ENCODE measurements around the gene TOMM40. TPM values are rescaled to one million over a fixed set of nuclear protein-coding genes. Genes with fewer than 3 reads are reported as not detected.
A peak's percentile ranks its signal among the peaks of the same experiment; 100 is the strongest.

Gene TOMM40
- total and polyA plus RNA-seq, 9 of the 15 experiments (the other 6 are each of a cell fraction or from before 2014, with no cell fraction given): 0.89 to 290 (median 160) TPM

DNA sequence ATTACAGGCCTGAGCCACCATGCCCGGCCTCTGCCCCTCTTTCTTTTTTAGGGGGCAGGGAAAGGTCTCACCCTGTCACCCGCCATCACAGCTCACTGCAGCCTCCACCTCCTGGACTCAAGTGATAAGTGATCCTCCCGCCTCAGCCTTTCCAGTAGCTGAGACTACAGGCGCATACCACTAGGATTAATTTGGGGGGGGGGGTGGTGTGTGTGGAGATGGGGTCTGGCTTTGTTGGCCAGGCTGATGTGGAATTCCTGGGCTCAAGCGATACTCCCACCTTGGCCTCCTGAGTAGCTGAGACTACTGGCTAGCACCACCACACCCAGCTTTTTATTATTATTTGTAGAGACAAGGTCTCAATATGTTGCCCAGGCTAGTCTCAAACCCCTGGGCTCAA lies 18.7 kb downstream of the TOMM40 start:
- H3K4me2 ChIP-seq (ENCODE audit: insufficient read depth, low read length): peak overlapping the region; percentile 39; the same call in 1 of the 2 replicates
- FAIRE-seq (peak; percentile 48), DNase-seq (ENCODE audit: extremely low read depth in 1 of 4, low spot score in 3 of 4) (peak in 1 of 4 experiments; percentile 68), ATAC-seq (no peak)
- peaks cover 20% of the 10 kb centered on the region; the same call in 1 of the 3 replicates for H3K36me3 ChIP-seq (ENCODE audit: control insufficient read depth, insufficient read depth, low read length)
- peak overlapping the region; percentile 51; the same call in 1 of the 3 replicates for H3K27ac ChIP-seq (ENCODE audit: extremely low read depth, low read depth, low read length)
- ChIA-PET POLR2A (interaction anchor here (0.7 to 1.3 kb wide), 5 partner anchors 17 to 386 kb away, joined by 3 to 4 read pairs (median 3); no protein-coding TSS in a partner anchor), CTCF (ENCODE audit: low intra/inter-chr PET ratio) (no interaction called here)
- no TSS peak for BruUV-seq (replicated peaks)
- in situ Hi-C loops (cut with MboI): loop anchor here (5.0 kb wide), 1 partner anchor 43 kb away; no protein-coding TSS in a partner anchor
- no peaks in the 10 kb centered on the region for H3K79me2 ChIP-seq (ENCODE audit: control insufficient read depth, insufficient read depth, low read length)
- no peaks in the 10 kb centered on the region for H3K9me1 ChIP-seq (ENCODE audit: control insufficient read depth, insufficient read depth, low read length)
- H3K4me3 ChIP-seq: no peak overlapping the region
- intact Hi-C loops (cut with micrococcal nuclease): no loop called here
- peak overlapping the region in 1 of 2 experiments; percentile 32; a peak in 1 of 4 replicates for H3K9ac ChIP-seq (ENCODE audit: insufficient read depth in 1 of 2, low read depth in 2 of 2, low read length in 2 of 2)
- H3K9me3 ChIP-seq (replicated peaks; ENCODE audit: control insufficient read depth, insufficient read depth, low read depth, low read length): no peaks in the 10 kb centered on the region
- H2AFZ ChIP-seq (ENCODE audit: low read depth, low read length): peak overlapping the region; percentile 7; the same call in 1 of the 2 replicates
- no peaks in the 10 kb centered on the region for H3K27me3 ChIP-seq (ENCODE audit: control insufficient read depth in 2 of 2, insufficient read depth in 2 of 2, low read length in 2 of 2)
- 16% methylated on average over 3 of the region's 5 CpGs for WGBS (ENCODE audit: insufficient coverage, low coverage, missing lambda C conversion rate)
- no peaks in the 10 kb centered on the region for H4K20me1 ChIP-seq (replicated peaks; ENCODE audit: control insufficient read depth, insufficient read depth, low read length)
- peaks cover 49 to 93% of the 10 kb centered on the region in 2 experiments for H3K4me1 ChIP-seq (replicated peaks in 1 of 2; ENCODE audit: control insufficient read depth in 2 of 2, insufficient read depth in 2 of 2, low read length in 2 of 2)
- TF ChIP-seq, protein P1, sequence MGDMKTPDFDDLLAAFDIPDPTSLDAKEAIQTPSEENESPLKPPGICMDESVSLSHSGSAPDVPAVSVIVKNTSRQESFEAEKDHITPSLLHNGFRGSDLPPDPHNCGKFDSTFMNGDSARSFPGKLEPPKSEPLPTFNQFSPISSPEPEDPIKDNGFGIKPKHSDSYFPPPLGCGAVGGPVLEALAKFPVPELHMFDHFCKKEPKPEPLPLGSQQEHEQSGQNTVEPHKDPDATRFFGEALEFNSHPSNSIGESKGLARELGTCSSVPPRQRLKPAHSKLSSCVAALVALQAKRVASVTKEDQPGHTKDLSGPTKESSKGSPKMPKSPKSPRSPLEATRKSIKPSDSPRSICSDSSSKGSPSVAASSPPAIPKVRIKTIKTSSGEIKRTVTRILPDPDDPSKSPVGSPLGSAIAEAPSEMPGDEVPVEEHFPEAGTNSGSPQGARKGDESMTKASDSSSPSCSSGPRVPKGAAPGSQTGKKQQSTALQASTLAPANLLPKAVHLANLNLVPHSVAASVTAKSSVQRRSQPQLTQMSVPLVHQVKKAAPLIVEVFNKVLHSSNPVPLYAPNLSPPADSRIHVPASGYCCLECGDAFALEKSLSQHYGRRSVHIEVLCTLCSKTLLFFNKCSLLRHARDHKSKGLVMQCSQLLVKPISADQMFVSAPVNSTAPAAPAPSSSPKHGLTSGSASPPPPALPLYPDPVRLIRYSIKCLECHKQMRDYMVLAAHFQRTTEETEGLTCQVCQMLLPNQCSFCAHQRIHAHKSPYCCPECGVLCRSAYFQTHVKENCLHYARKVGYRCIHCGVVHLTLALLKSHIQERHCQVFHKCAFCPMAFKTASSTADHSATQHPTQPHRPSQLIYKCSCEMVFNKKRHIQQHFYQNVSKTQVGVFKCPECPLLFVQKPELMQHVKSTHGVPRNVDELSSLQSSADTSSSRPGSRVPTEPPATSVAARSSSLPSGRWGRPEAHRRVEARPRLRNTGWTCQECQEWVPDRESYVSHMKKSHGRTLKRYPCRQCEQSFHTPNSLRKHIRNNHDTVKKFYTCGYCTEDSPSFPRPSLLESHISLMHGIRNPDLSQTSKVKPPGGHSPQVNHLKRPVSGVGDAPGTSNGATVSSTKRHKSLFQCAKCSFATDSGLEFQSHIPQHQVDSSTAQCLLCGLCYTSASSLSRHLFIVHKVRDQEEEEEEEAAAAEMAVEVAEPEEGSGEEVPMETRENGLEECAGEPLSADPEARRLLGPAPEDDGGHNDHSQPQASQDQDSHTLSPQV (IDR thresholded peaks at IDR 0.05): no peak
- no peak for TF ChIP-seq ZNF444 (CRISPR knock-in tag; IDR thresholded peaks at IDR 0.05)
- no peak for TF ChIP-seq GATAD2B (IDR thresholded peaks at IDR 0.05; ENCODE audit: borderline replicate concordance)
- TF ChIP-seq, protein P2, sequence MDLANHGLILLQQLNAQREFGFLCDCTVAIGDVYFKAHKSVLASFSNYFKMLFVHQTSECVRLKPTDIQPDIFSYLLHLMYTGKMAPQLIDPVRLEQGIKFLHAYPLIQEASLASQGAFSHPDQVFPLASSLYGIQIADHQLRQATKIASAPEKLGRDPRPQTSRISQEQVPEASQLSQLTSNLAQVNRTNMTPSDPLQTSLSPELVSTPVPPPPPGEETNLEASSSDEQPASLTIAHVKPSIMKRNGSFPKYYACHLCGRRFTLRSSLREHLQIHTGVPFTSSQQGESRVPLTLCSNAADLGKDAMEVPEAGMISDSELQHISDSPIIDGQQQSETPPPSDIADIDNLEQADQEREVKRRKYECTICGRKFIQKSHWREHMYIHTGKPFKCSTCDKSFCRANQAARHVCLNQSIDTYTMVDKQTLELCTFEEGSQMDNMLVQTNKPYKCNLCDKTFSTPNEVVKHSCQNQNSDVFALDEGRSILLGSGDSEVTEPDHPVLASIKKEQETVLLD (IDR thresholded peaks at IDR 0.05): peak; percentile 13; the same call in 1 of the 2 replicates
- TF ChIP-seq, protein P3, sequence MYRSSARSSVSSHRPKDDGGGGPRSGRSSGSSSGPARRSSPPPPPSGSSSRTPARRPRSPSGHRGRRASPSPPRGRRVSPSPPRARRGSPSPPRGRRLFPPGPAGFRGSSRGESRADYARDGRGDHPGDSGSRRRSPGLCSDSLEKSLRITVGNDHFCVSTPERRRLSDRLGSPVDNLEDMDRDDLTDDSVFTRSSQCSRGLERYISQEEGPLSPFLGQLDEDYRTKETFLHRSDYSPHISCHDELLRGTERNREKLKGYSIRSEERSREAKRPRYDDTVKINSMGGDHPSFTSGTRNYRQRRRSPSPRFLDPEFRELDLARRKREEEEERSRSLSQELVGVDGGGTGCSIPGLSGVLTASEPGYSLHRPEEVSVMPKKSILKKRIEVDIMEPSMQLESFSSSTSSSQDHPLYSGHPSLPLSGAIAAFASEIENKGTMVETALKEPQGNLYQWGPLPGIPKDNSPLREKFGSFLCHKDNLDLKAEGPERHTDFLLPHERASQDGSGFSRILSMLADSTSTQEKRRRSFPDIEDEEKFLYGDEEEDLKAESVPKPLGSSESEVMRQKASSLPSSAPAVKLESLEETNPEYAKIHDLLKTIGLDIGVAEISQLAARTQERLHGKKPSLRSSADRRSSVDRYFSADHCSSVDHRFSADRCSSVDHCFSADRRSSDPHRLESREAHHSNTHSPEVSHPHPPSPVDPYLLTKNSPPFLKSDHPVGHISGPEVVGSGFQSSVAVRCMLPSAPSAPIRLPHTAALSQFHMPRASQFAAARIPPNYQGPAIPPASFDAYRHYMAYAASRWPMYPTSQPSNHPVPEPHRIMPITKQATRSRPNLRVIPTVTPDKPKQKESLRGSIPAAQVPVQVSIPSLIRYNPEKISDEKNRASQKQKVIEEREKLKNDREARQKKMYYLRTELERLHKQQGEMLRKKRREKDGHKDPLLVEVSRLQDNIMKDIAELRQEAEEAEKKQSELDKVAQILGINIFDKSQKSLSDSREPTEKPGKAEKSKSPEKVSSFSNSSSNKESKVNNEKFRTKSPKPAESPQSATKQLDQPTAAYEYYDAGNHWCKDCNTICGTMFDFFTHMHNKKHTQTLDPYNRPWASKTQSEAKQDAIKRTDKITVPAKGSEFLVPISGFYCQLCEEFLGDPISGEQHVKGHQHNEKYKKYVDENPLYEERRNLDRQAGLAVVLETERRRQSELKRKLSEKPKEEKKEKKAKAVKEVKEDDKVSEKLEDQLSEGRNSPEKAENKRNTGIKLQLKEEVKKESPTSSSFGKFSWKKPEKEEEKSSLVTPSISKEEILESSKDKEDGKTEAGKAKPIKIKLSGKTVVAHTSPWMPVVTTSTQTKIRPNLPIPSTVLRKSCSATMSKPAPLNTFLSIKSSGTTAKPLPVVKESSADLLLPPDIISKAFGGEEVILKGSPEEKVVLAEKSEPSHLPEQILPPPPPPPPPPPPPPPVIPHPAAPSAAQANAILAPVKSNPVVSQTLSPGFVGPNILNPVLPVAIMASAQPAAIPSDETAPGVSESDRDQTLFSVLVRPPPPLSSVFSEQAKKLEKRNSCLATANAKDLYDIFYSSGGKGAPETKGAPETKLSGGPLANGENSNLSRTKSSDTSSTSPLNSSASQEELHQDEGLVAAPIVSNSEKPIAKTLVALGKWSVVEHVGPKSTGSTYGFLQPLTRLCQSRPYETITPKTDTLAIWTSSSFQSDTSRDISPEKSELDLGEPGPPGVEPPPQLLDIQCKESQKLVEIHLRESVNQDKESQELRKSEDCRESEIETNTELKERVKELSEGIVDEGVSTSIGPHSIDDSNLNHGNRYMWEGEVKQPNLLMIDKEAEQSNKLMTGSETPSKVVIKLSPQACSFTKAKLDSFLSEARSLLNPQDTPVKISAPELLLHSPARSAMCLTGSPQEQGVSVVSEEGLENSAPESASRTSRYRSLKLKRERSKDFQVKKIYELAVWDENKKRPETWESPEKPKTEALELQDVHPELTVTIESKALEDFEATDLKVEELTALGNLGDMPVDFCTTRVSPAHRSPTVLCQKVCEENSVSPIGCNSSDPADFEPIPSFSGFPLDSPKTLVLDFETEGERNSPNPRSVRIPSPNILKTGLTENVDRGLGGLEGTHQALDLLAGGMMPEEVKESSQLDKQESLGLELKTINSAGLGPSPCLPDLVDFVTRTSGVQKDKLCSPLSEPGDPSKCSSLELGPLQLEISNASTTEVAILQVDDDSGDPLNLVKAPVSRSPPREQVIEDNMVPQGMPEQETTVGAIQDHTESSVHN (IDR thresholded peaks at IDR 0.05; ENCODE audit: borderline replicate concordance in 1 of 2, low read depth in 1 of 2): no peak
- TF ChIP-seq, protein P4, sequence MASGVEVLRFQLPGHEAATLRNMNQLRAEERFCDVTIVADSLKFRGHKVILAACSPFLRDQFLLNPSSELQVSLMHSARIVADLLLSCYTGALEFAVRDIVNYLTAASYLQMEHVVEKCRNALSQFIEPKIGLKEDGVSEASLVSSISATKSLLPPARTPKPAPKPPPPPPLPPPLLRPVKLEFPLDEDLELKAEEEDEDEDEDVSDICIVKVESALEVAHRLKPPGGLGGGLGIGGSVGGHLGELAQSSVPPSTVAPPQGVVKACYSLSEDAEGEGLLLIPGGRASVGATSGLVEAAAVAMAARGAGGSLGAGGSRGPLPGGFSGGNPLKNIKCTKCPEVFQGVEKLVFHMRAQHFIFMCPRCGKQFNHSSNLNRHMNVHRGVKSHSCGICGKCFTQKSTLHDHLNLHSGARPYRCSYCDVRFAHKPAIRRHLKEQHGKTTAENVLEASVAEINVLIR (CRISPR knock-in tag; IDR thresholded peaks at IDR 0.05): no peak

Measured in K562 (cell line).